HK-2 (cell line): ENCODE measurements around the gene RAB21.

ENCODE experiments used
- DNase-seq: peaks from one replicate; pipeline ENCODE4 v3.0.0-alpha.2; 2018; ENCODE audit not compliant: unreplicated experiment

Gene RAB21, protein sequence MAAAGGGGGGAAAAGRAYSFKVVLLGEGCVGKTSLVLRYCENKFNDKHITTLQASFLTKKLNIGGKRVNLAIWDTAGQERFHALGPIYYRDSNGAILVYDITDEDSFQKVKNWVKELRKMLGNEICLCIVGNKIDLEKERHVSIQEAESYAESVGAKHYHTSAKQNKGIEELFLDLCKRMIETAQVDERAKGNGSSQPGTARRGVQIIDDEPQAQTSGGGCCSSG

DNA sequence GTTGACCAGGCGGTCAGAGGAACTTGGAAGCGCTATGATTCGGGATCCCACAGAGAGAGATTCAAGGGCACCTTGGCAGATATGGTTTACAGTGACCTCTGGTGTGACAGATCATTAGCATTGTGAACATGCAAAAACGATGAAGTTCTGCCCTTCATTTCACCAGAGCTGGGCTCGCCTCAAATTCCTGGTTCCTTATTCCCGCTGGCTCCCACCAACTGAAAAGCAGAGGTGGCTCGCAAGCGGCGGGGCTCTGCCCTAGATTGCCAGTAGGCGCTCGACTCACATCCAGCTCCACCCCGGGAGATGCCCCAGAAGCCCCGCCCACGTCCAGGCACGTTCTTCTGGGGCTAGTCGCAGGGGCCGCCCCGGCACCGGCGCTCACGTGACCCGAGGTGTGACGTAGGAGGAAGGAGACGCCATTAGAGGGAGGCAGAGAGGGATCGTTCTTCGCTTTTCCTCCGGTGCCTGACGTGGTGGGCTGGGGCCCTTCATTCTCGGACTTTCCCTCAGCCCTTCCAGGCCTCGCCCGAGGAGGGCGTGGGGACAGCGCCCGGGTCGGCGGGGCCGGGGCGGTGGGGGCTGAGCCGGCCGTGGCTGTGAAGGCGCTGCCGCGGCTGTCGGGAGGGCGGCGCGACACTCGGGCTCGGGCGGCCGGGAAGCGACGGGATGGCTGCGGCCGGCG is at the start of gene RAB21:
Gene RAB21, plus strand, starts transcription at position 403 of the 685 bp plus-strand sequence. Its CDS starts 267 bp downstream, at position 670.
- DNase-seq, result peak; percentile 97

DNA sequence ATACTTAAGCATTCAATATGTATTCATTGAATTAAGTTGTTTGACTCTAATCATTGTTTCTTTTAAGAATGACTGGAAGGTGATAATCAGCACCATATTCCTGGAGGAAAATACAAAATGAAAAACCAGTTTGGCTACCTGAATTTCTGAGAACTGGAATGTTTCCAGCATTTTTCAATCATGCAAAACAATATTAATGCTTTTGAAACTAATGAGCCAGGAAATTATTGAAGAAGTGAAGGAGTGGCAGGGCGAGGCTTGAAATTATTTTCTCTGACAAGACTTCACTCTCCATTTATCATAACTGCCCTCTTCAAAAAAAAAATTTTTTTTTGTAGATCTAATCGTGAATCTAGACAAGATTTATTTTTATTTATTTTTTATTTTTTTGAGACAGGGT is 49.7 kb upstream of the RAB21 start:
- DNase-seq, result no peak

DNA sequence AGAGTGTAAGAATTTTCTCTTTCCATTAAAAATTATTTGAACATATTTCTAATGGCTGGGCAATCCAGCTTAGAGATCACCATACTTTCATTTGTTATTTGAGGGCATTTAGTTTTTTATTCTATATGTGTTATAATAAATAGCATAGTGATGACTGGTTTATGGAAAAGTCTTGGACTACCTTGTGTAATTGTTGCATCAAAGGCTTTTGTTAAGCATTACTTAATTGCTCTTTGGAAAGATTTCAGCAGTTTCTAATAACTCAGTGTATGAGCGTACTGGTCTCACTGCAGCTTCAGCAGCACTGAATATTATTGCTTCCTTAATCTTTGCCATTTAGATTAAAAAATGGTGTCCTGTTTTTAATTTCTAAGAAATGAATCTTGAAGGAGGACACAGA is 46.0 kb upstream of the RAB21 start:
- DNase-seq, result no peak

DNA sequence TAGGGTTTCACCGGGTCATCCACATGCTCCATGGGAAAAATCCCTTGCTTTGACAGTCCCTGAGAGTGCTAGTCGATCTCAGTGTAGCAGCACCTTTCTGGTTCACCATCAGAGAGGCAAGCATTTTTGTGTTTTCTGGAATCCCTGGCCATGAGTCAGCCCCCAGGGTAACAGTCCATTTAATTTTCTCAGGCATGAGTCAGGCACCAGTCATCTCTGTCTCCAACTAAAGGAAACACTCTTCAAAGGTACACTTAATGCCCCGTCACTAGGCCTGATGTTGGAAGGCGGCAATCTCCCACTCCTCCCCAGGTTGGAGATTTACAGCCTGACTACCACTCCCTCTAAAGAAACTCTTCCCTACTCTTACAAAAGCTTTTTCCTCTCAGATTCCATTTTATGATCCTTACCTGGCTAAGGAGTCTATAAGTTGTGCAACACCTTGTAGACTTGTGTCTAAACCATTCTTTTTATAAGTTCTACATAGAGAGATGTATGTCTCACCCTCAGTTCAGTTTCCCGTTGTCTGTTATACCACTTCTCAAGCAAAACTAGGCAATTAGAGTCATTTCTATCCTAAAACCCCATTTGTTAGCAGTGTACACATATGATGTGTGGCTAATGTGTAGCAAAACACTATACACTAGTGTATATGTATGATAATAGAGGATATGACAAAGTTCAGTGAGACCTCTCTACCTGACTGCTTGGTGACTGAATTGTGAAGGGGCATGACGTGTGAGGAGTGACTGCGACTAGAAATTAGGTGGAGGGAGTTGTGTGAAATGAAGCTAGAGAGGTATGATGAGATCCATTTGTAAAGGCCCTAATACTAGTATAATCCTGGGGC is 44.2 kb upstream of the RAB21 start:
- peak; percentile 65 for DNase-seq

DNA sequence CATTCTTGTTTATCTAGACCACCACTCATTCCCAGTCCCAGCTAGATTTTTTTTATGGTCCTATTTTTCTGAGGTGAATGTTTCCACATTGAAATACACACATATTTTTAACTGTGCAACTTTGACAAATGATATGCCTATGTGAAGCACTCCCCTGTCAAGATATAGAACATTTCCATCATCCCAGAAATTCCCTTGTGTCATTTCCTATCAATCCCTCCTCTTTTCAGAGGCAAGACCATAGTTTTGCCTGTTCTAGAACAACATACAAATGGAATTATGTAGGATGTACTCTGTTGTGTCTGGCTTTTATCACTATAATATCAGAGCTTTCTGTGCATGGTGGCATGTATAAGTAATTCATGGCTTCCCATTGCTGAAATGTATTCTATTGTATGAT is 36.1 kb upstream of the RAB21 start:
- no peak for DNase-seq

DNA sequence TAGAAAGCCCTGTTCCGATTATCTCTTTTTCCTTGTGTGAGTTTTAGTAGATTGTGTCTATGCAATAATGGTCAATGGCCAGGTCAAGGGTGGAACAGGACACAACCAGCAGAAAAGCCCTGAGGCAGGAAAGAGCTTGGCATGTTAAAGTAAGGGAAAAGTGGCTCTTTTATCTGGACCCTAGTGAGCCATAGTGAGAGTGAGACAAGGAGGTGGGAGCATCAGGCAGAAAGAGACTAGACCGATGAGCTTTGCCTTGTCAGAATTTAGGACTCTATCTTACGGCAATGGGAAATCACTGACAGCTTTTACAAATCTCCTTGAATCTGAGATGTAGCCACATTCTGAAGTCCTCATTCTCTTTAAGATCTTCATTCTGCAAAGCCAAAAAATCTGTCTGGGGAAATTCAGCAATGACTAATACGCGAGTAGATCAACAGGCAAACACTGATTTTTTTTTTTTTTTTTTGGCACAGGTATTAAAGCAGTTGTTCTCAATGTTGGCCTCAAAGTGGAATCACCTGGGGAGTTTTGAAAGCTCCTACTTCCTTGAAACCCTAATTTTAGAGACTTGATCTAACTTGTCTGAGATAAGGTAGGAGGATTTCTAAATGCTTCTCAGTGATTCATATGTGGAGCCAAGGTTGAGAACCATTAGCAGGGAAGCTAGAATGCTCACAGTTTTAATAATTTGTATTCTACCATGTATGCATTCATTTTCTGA is 34.9 kb upstream of the RAB21 start:
- no peak for DNase-seq

DNA sequence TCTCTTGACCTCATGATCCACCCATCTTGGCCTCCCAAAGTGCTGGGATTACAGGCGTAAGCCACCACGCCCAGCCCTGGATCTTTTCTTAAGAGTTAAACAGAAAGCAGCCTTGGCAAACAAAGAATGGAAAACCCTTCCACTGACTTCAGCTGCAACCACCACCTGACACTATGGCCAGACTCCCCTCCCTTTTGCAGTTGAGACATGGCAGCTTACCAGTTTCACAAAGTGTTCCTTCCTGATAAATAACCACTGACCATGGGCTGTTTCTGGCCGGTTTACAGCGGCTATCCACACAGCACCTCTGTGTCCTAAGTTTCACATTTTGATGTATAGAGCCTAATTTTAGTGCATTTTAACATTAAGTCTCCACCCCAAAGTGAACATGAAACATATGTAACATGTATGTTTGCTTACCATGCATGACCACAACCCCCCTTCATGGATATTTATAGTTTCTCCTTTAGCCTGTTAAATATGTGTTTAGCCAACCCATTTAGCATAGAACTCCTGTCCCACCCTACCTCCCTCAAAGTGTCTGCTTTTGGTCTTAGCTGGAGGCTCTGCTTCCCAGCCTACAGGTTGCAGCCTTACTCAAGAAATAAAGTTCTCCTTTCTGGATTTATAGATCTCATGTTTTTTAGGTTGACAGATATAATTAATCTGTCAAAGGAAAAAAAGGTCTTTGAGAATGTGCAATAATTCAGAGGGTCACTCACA is 32.7 kb upstream of the RAB21 start:
- DNase-seq, result no peak

DNA sequence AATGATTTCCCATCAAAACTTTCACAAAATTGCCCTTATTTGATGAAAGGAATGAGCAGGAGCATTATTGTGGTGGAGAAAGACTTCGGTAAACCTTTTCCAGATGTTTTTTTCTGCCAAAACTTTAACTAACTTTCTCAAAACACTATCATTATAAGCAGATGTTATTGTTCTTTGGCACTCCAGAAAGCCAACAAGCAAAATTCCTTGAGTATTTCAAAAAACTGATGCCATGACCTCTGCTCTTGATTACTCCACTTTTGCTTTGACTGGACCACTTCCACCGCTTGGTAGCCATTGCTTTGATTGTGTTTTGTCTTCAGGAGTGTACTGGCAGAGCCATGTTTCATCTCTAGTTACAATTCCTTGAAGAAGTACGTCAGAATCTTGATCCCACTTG is 29.7 kb upstream of the RAB21 start:
- DNase-seq, result no peak

DNA sequence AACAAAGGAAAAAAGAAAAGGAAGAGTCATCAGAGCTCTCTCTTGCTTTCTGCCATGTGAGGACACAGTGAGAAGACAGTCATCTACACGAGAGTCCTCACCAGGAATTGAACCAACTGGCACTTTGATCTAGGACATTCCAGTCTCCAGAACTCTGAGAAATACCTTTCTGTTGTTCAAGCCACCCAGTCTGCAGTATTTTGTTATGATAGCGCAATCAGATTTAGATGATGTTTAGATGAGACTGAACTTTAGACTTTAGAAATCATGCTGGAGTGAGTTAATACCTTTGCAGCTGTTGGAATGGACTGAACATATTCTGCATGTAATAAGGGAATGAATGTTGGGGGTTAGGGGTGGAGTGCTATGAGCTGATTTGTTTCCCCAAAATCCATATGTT is 28.1 kb upstream of the RAB21 start:
- DNase-seq, result no peak

DNA sequence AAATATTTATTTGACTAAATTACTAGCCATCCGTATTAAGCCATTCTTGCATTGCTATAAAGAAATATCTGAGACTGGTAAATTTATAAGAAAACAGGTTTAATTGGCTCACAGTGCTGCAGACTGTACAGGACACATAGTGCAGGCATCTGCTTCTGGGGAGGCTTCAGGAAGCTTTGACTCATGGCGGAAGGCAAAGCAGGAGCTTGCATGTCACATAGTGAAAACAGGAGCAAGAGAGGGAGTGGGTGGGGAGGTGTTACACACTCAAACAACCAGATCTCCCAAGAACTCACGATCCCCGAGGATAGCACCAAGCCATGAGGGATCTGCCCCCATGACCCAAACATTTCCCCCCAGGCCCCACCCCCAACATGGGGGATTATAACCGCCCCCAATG is 26.7 kb upstream of the RAB21 start:
- DNase-seq, result no peak

DNA sequence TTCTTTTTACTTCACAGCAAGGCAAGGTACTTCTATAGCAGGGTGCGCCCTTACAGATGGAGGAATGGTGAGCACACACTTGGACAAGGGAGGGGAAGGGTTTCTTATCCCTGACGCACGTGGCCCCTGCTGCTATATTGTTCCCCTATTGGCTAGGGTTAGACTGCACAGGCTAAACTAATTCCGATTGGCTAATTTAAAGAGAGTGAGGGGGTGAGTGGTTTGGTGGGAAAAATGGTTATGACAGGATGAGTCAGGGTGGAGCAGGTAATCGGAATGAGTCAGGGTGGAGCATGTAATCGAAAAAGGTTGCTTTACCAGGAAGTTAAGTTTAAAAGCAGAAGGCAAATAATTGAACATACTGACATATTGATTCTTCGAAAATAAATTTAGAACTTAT is 23.7 kb upstream of the RAB21 start:
- DNase-seq, result no peak

DNA sequence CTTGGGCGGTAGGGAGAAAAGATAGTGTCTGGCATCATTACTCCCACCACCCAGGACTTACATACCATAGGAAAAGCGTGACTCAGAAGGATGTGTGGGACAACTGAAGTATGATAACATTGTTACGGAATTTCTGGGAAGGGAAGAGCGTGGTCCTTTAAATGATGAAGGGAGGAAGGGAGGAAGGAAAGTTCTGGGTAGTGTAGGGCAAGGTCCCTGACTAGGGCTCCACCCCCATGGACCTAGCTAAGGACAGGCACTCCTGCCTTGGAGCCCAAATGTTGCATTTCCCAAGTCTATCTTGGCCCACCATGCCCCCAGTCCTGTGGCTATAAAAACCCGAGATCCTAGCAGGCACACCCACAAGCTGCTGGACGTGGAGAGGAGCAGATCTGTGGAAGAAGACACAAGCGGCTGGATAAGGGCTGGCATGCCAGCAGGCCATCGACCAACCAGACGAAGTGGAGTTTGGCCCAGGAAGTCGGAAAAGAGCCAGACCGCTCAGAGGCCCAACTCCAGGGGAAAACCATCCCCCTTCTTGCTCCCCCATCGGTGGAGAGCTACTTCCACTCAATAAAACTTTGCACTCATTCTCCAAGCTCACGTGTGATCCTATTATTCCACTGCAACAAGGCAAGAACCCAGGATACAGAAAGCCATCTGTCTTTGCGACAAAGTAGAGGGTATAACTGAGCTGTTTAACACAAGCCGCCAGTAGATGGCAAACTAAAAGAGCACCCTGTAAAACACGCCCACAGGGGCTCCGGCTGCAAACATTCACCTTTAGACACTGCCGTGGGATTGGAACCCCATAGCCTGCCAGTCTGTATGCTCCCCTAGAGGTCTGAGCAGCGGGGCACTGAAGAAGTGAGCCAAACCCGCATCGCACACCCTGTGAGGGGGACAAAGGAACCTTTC is 23.0 kb upstream of the RAB21 start:
- no peak for DNase-seq

DNA sequence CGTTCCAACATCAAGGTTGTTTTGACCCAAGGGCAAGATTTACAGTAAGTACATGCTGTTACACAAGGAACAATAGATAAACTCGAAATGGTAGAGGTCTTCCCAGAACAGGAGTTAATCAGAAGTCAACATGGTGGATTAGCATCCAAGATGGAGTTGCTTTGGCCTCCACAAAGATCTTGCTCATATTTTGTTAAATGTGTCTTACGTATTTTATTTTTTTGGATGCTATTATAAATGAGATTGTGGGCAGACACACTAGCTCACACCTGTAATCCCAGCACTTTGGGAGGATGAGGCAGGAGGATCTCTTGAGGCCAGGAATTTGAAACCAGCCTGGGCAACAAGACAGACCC is 22.3 kb upstream of the RAB21 start:
- DNase-seq, result no peak

DNA sequence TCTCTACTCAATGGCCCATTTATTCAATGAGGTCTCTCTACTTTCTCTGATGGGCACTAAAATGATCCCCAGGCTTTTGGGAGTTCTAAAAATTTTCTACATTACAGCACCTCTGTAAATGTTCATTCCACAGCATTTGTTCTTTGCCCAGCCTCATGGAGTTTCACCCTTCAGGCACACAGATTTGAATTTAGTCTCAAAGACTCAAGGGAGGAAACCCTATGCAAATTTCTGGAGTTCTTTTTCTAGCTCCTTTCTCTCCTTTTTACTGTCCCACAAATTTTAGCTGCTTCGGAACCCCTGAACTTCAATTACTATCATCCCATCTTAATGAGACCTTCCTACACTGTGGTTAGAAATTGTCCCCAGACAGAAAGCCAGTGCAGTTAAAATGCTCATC is 17.5 kb upstream of the RAB21 start:
- no peak for DNase-seq

DNA sequence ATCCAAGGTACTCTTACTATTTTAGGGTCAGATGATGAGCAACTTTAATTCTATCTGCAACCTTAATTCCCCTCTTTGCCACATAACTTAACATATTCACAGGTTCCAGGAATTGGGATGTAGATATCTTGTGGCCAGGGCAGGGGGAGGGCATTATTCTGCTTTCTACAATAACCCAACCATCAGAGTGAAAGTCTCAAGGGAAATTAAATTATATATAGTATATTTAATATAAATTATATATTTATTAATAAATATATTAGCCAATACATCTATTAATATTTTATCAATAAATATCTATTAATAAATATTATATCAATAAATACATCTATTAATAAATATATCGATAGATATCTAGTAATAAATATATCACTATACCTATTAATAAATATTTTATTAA is 11.7 kb upstream of the RAB21 start:
- DNase-seq, result no peak

DNA sequence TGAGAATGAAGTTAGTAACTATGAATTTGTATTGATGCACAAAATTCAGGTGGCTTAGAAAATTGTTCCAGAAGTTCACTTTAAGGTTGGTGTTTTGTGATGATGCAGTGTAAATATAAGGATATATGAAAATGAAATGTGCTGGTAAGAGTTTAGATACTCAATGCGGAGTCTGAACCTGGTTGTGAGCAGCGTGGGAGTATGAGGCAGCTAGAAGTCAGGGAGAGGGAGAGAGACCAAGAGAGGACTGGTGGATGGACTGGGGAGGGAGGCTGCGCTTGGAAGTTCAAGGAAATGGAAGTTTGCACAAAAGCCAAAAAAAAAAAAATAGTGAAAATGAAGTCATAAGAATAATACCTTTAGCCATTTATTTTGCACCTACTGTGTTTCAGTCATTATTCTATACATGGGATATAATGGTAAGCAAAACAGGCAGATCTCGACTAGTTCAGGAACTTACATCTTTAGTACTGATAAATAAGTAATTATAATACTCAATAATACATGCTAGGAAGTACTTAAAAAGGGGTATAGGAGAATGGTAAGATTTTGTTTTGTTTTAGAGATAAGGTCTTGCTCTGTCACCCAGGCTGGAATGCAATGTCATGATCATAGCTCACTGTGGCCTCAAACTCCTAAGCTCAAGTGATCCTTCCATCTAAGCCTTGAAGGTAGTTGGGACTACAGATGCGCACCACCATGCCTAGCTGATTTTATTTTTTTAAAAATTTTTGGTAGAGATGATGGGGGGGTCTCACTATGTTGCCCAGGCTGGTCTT is 10.0 kb upstream of the RAB21 start:
- no peak for DNase-seq

DNA sequence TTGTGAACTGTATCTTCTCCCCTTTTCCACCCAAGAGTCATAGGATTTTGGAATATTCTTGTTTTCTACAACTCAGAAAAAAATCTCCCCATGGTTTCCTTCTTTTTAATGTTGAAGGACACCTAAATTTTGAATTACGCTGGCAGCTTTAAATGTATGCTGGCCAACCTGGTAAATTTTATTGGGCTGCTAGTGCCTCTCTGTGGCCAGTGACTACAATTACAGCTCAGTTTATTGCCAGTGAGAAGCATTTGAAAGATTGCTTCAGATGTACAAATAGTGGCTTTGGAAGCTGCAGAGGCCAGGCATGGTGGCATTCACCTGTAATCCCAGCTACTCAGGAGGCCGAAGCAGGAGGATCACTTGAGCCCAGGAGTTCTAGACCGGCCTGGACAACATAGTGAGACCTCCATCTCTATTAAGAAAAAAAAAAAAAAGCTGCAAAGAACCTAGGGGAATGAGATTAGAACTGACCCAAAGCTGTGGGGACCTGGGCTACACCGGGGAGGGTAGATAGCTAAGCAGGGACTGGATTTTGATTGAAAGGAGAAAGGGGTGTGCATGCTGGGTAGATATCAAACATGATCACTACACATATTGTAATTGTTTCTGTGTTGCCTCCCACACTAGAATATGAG is 7.6 kb upstream of the RAB21 start:
- DNase-seq, result peak; percentile 10

DNA sequence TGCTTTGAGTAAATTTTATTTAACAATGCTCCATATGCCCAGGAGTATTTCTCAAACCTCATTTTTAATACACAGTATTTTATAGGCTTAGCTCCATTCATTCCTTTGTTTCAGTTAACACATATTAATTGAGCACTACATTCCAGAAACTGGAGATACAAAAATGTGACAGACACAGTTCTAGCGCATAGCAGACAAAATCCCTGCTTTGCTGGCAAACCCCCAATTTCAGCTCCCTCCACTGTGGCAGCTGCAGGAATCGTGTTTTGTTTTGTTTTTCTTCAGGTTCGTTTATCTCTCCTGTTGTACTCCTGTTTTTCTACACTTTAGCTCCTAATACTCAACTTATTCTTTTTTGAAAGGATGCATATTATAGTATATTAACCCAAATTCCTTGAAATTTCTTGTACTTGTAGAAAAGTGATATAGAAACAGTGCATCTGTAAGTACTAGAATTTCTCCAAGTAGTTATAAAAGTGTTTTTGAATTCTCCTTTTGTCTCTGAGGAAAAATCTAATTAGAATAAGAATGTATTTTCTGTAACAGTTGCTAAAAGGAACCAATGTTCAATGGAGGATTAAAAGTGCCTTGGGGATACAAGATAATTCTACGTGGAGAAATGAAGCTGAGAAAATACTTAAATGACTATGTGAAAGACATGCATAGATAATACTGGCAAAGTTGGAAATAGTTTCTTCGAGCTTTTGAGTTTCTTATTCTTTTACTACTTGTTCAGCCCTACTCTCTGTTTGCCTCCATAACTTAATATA is 6.4 kb upstream of the RAB21 start:
- no peak for DNase-seq

DNA sequence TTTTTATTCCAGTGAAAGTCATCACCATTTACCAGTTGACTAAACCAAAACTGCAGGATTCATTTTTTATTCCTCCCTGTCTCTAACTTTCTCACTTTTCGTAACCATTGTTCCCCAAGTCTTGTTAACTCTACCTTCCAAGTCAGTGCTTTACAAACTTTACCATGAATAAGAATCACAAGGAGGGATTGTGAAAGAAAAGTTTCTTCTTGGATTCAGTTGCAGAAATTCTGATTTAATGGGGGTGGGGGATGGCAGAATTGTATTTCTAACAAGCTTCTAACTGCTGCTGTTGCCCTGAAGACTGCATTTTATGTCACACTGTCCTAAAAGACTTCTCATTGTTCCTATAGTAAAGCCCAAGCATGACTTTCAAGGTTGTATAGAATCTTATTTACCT is 5.0 kb upstream of the RAB21 start:
- no peak for DNase-seq
